Omental fat pad (tissue), 4 donors: ENCODE data around the gene CRYL1. TPM values are rescaled to one million over a fixed set of nuclear protein-coding genes. Genes with fewer than 3 reads are reported as not detected.

Source experiments
- ATAC-seq: fragments of 150-250 bp; one replicate; pipeline ENCODE4 v1.9.1; 2016; ENCODE audit warnings: mild to moderate bottlenecking, moderate library complexity; ENCODE audit not compliant: low FRiP score
- DNase-seq: peaks from one replicate; pipeline ENCODE4 v3.0.0-alpha.2; 2019; ENCODE audit warnings: low spot score
- CTCF ChIP-seq, 3 donors: fragments of 450-650 bp; IDR thresholded peaks; one replicate each; pipeline ENCODE4 v1.5.1; 2016 to 2017; ENCODE audit warnings: antibody characterized with exemption in 3 of 3, mild to moderate bottlenecking in 3 of 3, moderate library complexity in 2 of 3
- total RNA-seq, 4 donors: library from RNA; depleted of rRNA; stranded (reverse); fragments of >200 nt; gene quantifications; one replicate each; pipeline ENCODE4 v1.1.0, GENCODE V29; 2016

The CRYL1 gene
- total RNA-seq, 4 donors from 2014 or later, result 30.3 to 42.2 (median 35.3) TPM

DNA sequence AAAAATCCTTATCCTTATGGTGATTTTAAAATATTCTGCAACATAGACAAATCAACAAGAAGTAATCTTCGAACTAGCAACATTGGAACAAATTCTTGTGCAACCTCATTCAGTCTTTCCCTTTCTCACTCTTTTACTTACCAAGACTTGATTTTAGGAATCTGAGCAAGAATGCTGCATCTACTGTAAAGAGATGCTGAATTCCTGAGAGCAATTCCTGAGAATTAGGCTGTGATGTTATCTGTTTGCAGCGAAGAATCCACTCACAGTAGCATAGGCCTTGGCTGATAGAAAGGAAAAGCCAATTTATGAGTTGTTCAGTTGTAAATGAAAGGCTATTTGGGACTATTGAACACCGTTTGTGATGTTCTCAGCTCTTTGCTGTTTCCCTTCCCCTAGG, 144.3 kb downstream of the CRYL1 start:
- DNase-seq (no peak), ATAC-seq (no peak)
- TF ChIP-seq CTCF (IDR thresholded peaks at IDR 0.05), result no peak

- ATAC-seq (no peak), DNase-seq (no peak)
- no peak for TF ChIP-seq CTCF (IDR thresholded peaks at IDR 0.05)
These were observed 146.9 kb downstream of the CRYL1 start for GRCh38 chr13:20378721-20379120.

GRCh38 chr13:20377720-20378119, 147.9 kb downstream of the CRYL1 start:
- DNase-seq (no peak), ATAC-seq (no peak)
- no peak for TF ChIP-seq CTCF (IDR thresholded peaks at IDR 0.05)

DNA sequence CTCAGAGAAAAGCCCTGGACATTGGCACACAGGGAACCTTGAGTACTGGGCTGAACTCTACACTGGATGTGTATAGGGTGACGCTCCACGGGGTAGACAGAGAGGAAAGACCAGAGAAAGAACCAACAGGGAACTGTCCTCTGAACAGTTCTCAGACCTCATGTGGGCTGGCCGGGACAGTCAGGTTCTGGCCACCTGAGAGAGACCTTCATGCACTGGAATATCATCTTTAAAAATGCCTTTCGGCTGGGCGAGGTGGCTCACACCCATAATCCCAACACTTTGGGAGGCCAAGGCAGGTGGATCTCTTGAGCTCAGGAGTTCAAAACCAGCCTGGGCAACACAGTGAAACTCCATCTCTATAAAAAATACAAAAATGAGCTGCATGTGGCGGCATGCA, 149.8 kb downstream of the CRYL1 start:
- no peak for DNase-seq
- TF ChIP-seq CTCF (IDR thresholded peaks at IDR 0.05), result no peak
- ATAC-seq, result no peak

DNA sequence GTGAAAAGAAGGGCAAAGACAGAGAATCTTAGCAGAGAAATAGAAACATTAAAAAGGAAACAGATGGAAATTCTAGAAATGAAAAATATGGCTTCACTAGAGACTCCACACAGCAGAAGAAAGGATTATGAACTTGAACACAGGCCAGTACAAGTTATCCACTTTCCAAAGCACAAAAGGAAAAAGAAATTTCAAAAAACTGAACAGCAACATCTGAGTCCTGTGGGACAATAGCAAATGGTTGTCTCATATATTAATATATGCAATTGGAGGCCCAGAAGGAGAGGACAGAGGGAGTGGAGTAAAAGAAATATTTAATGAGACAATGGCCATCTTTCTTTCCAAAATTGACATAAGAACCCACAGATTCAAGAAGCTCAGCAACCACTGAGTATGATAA, 151.8 kb downstream of the CRYL1 start:
- TF ChIP-seq CTCF (IDR thresholded peaks at IDR 0.05), result no peak
- DNase-seq (no peak), ATAC-seq (no peak)

GRCh38 chr13:20371825-20372224, 153.8 kb downstream of the CRYL1 start:
- DNase-seq (no peak), ATAC-seq (no peak)
- no peak for TF ChIP-seq CTCF (IDR thresholded peaks at IDR 0.05)

DNA sequence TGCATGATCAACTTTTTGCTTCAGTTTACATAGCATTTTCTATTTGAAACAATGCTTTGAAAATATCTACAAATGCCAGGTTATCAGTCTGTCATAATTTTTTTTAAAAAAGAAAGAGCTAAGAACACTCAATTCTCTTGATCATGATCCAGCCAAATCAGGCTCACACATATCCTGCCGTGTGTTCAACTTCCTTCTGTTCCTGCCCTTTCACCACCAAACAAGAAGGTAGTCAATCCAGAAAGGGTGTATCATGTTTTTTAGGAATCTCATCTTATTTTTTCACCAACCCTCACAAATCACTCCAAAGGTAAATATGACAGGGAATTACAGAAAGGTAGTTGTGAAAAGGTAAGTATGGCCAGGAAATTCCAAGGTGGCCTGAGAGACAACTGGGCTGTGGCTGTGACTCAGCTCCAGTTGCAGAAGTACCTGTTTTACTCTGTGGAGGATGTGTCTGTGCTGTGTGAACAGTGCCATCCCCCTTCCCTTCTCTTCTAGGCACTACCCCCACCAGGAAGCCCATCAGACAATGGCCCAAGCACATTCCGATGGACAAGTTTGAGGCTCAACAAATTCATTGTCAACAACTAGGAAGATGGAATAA, 154.7 kb downstream of the CRYL1 start:
- DNase-seq (no peak), ATAC-seq (no peak)
- no peak for TF ChIP-seq CTCF (IDR thresholded peaks at IDR 0.05)
